BJ (cell line): ENCODE data around the gene FAM81A. TPM values are rescaled to one million over a fixed set of nuclear protein-coding genes. Genes with fewer than 3 reads are reported as not detected.

ENCODE experiments used
- CTCF ChIA-PET: fragments of 350-600 bp; formaldehyde crosslinking; extraction: SDS; loops from one replicate; lab custom pipeline; 2021; ENCODE audit warnings: antibody characterized with exemption, inconsistent platforms; lab: Yijun Ruan, JAX
- POLR2A ChIA-PET: fragments of 300-600 bp; sonication (Branson Sonifier 250); formaldehyde crosslinking; extraction: SDS; loops from one replicate; lab custom pipeline; 2021; ENCODE audit warnings: antibody characterized with exemption; lab: Charles Lee
- DNase-seq: peaks from one replicate; pipeline ENCODE4 v3.0.0-alpha.2; 2011; ENCODE audit warnings: low read depth
- H3K27me3 ChIP-seq: 2 replicates; pipeline ENCODE4 v1.6.0; 2011; ENCODE audit warnings: low read length; ENCODE audit not compliant: control insufficient read depth, insufficient read depth
- H3K36me3 ChIP-seq: 2 replicates; pipeline ENCODE4 v1.5.1; 2011; ENCODE audit warnings: low read length; ENCODE audit not compliant: control insufficient read depth, insufficient read depth
- H3K4me3 ChIP-seq: 2 replicates; pipeline ENCODE4 v1.5.1; 2011; ENCODE audit warnings: low read depth, mild to moderate bottlenecking, control low read depth, low read length
- polyA plus RNA-seq: library from polyadenylated mRNA; depleted of rRNA; stranded (reverse); fragments of >200 nt; gene quantifications from 2 replicates; pipeline ENCODE4 v1.2.3, GENCODE V29; 2011
- TF ChIP-seq, protein P1 (sequence below): IDR thresholded peaks from 2 replicates; pipeline ENCODE4 v1.5.1; 2011; ENCODE audit warnings: low read depth, mild to moderate bottlenecking, control low read depth, inconsistent platforms, low read length, moderate library complexity; ENCODE audit not compliant: insufficient read depth

Gene FAM81A
- polyA plus RNA-seq, 1 experiment: not detected

GRCh38 chr15:59401824-59402569, 36.0 kb upstream of the FAM81A start:
- no peak overlapping the region for H3K4me3 ChIP-seq
- ChIA-PET CTCF (no interaction called here), POLR2A (no interaction called here)
- H3K27me3 ChIP-seq: peaks cover 2% of the 10 kb centered on the region; the same call in 1 of the 2 replicates
- TF ChIP-seq, protein P1, sequence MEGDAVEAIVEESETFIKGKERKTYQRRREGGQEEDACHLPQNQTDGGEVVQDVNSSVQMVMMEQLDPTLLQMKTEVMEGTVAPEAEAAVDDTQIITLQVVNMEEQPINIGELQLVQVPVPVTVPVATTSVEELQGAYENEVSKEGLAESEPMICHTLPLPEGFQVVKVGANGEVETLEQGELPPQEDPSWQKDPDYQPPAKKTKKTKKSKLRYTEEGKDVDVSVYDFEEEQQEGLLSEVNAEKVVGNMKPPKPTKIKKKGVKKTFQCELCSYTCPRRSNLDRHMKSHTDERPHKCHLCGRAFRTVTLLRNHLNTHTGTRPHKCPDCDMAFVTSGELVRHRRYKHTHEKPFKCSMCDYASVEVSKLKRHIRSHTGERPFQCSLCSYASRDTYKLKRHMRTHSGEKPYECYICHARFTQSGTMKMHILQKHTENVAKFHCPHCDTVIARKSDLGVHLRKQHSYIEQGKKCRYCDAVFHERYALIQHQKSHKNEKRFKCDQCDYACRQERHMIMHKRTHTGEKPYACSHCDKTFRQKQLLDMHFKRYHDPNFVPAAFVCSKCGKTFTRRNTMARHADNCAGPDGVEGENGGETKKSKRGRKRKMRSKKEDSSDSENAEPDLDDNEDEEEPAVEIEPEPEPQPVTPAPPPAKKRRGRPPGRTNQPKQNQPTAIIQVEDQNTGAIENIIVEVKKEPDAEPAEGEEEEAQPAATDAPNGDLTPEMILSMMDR: no peak
- DNase-seq: no peak
- no peaks in the 10 kb centered on the region for H3K36me3 ChIP-seq

DNA sequence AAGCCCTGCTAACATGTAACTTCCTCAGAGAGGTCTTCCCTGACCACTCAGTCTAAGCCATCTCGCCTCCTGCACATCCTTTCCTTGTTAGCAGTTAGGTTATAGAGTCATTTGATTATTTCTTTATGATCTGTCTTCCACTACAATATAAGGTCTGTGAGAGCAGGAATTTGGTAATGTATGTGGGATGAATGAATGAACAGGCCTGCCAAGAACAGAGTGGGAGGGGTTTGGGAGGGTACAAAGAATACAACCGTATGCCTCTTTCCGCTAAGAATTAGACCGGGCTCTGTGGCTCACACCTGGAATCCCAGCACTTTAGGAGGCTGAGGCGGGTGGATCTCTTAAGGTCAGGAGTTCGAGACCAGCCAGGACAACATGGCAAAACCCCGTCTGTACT, 32.9 kb upstream of the FAM81A start:
- no peak overlapping the region for H3K4me3 ChIP-seq
- no peak for DNase-seq
- peaks cover 2% of the 10 kb centered on the region for H3K27me3 ChIP-seq
- ChIA-PET CTCF (no interaction called here), POLR2A (no interaction called here)
- TF ChIP-seq, protein P1: no peak
- no peaks in the 10 kb centered on the region for H3K36me3 ChIP-seq

DNA sequence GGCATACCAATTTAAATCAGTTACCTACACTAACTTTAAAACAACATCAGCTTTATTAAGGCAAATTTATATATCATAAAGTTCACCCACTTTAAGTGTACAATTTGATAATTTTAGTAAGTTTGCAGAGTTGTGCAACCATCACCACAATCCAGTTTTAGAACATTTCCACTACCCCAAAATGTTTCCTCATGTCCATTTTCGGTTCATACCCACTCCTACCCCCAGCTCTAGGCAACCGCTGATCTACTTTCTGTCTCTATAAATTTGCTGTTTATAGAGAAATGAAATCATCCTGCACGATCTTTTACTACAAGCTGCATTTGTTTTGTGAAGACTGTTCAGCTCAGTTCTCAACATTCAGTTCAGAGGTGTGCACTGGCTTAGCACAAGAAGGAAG, 31.5 kb upstream of the FAM81A start:
- Histone ChIP-seq H3K36me3 (no peaks in the 10 kb centered on the region), H3K4me3 (no peak overlapping the region), H3K27me3 (peaks cover 2% of the 10 kb centered on the region)
- ChIA-PET POLR2A (no interaction called here), CTCF (no interaction called here)
- TF ChIP-seq, protein P1: no peak
- no peak for DNase-seq

- no peak for DNase-seq
- TF ChIP-seq, protein P1: no peak
Observed at GRCh38 chr15:59407946-59408345, 30.0 kb upstream of the FAM81A start.

GRCh38 chr15:59410391-59410896, 27.5 kb upstream of the FAM81A start:
- ChIA-PET POLR2A (no interaction called here), CTCF (interaction anchor here (0.8 to 1.5 kb wide), 3 partner anchors 14 to 207 kb away, joined by 3 to 4 read pairs (median 3); no protein-coding TSS in a partner anchor)
- TF ChIP-seq, protein P1: no peak
- DNase-seq: no peak
- Histone ChIP-seq H3K27me3 (peaks cover 2% of the 10 kb centered on the region), H3K4me3 (no peak overlapping the region), H3K36me3 (no peaks in the 10 kb centered on the region)

More at GRCh38 chr15:59407946-59408345, 30.0 kb upstream of the FAM81A start:
- Histone ChIP-seq H3K27me3 (peaks cover 2% of the 10 kb centered on the region), H3K36me3 (no peaks in the 10 kb centered on the region), H3K4me3 (no peak overlapping the region)
- ChIA-PET POLR2A (no interaction called here), CTCF (no interaction called here)
